Hematopoietic multipotent progenitor cell (in vitro differentiated cells): Measurements from ENCODE around the gene C20orf141. TPM values are rescaled to one million over a fixed set of nuclear protein-coding genes. Genes with fewer than 3 reads are reported as not detected.
A peak's percentile ranks its signal among the peaks of the same experiment; 100 is the strongest.
"Not testable (repeated sequence)": the region's sequence is repeated elsewhere in the genome, so short reads cannot be mapped to it uniquely, and the experiment has no call there.

Experiments used
- DNase-seq, 3 donors: peaks; one replicate each; pipeline ENCODE4 v3.0.0-alpha.2; 2011 to 2015; ENCODE audit warnings: low read depth in 2 of 3, low spot score in 2 of 3
- total RNA-seq: library from RNA; depleted of rRNA; stranded (reverse); fragments of >200 nt; gene quantifications from one replicate; pipeline ENCODE4 v1.2.3, GENCODE V29; 2012

The C20orf141 gene, protein sequence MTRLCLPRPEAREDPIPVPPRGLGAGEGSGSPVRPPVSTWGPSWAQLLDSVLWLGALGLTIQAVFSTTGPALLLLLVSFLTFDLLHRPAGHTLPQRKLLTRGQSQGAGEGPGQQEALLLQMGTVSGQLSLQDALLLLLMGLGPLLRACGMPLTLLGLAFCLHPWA
- total RNA-seq = not detected

DNA sequence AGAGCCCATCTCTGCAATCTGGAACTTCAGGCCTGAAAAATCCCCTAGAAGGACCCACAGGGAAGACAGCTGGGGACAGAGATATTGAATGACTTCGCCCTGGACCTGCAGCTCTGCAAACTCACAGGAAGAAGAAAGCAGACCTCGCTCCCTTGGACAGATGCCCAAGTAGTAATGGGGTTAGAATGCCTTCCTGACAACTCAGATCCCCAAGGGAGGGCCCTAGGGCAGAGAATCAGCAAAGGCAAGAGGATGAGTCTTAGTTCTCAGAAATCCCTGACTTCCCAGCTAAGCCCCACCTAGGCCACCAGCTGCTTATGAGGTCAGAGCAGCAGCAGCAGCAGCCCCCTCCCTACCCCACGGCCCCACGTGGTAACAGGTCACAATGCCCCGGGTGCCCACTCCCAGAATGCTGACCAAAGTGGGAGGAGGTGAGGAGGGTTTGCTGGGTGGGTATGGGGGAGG is at the start of gene C20orf141:
TSS of gene C20orf141 (plus strand) at position 401 of the 465 bp plus-strand sequence. CDS start 198 bp downstream, outside the sequence.
- peak in 2 of 3 donors; percentile 80 to 85 for DNase-seq

DNA sequence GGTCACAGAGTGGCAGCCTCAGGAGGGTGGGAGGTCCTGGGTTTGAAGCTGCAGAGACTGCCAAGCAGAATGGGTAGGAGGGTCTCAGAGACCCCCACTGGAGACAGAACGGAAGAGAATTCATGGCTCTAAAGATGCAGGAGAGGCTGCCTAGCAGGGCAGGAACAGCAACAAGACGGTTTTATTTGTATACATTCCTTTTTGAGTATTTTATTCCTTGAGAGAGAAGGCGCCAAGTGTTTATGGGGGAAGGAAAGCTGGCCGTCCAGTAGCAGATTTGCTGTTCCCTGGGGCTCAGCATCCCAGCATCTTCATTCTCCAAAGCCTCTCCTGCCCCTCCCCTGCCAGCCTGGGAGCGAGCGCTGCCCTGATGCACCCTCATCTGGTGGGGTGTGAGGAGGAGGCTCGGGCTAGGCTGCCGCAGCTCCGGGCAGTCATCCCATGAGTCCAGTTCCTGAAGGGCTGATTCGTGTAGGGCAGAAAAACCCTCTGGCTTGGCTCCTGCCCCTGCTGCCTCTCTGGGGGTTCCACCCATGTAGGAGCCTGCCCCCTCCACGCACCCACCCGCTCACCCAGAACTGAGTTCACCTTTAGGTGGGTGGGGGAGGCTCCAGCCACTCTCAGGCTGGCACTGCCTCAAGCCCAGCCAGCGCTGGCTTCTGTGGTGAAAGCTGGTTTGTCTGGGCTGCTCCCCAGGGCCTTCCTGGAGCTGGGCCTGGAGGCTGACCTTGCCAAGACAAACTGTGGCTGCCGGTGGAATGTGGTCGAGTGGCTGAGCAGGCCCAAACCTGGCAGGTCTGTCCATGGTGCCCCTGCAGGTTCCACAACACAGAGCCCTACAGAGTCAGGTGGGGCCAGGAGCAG is 46.8 kb upstream of the C20orf141 start:
- DNase-seq = no peak

DNA sequence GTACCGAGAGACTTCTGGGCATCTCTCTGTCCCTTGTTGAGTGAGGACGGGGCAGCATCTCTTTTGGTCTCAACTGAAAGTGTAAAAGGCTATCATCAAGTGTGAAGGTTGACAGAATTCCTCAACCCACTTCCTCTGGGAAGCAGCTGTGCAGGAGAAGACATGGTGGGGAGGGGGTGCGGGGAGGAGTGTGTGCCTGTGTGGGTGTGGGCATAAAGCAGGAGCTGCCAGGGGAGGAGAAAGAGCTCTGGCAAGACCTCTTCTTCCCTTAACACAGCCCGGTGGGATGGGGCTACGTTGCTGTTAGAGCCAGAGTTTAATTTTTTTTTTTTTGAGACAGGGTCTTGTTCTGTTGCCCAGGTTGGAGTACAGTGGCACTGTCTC is 46.2 kb upstream of the C20orf141 start:
- DNase-seq = no peak

DNA sequence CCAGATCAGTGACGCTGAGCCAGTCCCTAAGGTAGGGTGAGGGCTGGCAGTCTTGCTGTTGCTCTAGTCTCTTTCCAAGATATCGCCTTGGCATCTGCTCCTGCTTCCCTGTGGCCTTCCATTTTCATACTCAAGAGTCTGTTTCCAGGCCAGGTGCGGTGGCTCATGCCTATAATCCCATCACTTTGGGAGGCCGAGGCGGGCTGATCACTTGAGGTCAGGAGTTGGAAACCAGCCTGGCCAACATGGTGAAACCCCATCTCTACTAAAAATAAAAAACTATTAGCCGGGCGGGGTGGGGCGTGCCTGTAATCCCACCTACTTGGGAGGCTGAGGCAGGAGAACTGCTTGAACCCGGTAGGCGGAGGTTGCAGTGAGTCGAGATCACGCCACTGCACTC is 44.7 kb upstream of the C20orf141 start:
- DNase-seq = not testable (repeated sequence)

DNA sequence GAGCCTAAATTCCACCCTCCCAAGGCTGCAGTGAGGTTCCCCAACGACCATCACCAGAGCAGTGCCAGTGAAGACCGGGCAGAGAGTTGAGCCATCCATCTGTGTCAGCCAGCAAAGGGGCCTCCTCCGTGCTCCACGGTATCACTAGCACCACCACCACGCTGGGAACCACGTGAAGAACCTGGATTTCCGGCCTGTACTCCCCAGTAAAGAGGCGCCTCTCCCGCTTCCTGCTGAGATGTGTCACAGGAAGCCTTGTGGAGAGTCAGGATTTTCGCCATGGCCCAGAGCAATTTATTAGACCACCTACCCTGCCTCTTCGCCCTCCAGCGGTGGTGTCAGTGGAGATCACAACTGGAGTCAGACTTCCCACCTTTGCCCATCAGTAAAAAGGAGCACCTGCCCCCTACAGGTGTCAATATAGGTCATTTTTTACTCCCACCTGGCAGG is 43.1 kb upstream of the C20orf141 start:
- DNase-seq = no peak

DNA sequence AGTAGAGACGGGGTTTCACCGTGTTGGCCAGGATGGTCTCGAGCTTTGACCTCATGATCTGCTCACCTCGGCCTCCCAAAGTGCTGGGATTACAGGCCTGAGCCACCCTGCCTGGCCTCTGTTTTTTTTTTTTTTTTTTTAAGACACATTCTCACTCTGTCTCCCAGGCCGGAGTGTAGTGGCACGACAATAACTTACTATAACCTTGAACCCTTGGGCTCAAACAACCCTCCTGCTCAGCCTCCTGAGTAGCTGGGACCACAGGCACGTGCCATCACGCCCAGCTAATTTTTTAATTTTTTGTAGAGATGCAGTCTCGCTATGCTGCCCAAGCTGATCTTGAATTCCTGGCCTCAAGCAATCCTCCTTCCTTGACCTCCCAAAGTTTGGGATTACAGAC is 41.0 kb upstream of the C20orf141 start:
- DNase-seq = no peak

DNA sequence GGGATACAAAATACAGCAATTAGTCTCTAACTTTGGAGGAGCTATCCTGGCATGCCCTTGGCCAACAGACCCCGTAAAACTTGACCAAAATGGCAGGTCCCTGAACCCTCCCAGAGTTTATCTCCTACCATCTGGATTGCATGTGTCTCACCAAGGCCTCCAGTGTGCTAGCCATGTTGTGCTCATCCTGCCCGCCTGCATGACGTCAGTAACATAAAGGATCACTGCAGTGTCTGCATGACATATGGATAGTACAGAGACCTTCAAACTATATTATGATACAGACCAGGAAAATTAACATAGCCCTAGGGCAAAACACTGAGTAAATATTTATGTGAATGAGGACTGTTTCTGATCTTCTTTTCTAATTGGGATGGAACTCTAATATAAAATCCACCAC is 39.6 kb upstream of the C20orf141 start:
- DNase-seq = no peak

DNA sequence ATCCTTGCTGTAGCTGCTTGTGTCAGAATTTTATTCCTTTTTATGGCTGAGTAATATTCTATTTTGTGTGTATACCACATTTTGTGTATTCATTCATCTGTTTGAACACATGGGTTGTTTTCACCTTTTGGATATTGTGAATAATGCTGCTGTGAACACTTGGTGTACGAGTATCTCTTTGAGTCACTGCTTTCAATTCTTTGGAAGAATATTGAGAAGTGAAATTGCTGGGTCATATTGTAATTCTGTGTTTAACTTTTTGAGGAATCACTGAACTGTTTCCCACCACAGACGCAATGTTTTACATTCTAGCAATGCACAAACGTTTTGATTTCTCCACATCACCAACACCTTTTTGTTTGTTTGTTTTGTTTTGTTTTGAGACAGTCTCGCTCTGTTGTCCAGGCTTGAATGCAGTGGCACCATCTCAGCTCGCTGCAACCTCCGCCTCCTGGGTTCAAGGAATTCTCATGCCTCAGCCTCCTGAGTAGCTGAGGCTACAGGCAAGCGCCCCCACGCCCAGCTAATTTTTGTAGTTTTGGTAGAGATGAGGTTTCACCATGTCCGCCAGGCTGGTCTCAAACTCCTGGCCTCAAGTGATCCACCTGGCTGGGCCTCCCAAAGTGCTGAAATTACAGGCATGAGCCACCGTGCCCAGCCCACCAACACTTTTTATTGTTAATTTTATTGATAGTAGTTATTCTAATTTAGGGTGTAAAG is 36.0 kb upstream of the C20orf141 start:
- no peak for DNase-seq

DNA sequence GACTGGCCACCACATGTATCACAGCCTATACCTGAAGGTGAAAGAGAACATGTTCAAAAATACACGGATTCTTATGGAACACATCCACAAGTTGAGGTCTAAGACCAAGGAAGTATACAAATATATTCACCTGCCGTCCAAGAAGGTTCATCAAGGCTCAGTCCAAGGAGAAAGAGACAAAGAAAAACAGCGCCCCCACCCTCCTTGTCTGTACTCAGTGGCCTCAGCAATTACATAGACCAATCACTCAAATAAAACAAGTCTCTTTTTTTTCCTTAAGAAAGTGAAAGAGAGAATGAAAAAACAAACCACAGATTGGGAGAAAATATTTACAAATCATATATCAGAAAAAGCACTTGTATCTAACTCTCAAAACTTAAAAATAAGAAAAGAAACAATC is 33.8 kb upstream of the C20orf141 start:
- DNase-seq = no peak

DNA sequence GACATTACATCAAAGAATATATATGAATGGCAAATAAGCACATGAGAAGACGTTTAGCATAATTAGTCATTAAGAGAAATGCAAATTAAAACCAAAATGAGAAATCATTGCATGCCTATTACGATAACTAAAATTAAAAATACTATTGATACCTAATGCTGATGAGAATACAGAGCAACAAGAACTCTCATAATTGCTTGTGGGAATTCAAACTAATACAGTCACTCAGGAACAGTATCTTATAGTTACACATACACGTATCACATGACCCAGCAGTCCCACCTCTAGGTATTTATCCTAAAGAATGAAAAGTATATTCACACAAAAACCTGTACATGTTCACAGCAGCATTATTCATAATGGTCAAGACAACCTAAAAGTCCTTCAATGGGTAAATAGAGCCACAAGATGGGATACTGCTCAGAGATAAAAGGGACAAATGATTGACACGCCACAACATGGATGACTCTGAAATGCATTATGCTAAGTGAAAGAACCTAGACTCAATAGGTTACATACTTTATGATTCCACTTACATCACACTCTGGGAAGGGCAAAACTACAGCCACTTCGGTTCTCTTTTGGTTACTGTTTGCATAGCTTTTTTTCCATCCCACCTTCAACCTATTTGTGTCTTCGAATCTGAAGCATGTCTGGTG is 30.8 kb upstream of the C20orf141 start:
- DNase-seq = no peak

DNA sequence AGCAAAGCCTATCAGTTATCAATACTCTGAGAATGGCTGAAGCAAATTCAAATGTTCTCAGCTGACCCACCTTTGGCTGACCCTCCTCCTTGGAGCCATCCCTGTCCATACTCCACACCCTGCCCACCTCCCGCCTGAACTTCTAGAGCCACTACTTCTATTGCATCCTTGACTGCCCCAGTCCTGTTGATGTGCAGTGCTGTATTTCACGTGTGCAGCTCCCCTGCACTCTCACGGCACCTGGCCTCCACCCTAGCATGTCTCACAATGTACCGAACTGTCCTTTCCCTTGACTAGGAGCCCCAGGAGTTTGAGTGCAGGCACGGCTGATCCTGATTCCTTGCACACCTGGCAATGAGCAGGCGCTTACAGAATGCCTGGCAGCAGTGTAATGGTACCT is 21.3 kb upstream of the C20orf141 start:
- no peak for DNase-seq

DNA sequence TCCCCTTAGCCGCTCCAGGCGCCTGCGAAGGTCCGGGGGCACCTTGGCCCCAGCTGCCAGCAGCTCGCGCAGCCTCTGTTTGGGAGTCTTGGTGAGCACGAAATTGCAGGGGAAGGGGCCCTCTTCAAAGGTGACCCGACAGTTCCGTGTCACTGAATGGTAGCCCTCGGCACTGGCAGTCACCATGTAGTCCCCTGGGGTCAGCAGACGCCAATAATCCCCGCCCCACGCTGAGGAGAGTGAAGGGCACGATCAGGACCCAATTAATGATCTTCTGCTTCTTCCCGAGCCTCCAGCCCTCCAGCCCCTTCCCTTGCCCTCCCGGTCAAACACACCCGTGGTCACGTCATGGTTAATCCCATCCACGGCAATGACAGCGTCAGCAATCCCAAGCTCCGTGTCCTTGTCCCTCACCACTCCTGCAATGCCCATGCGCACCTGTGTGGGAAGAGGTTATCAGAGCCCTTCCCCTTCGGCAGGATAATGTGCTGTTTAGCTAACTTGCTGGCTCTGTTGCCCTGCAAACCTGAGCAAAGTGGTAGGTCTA is 20.5 kb upstream of the C20orf141 start:
- no peak for DNase-seq

DNA sequence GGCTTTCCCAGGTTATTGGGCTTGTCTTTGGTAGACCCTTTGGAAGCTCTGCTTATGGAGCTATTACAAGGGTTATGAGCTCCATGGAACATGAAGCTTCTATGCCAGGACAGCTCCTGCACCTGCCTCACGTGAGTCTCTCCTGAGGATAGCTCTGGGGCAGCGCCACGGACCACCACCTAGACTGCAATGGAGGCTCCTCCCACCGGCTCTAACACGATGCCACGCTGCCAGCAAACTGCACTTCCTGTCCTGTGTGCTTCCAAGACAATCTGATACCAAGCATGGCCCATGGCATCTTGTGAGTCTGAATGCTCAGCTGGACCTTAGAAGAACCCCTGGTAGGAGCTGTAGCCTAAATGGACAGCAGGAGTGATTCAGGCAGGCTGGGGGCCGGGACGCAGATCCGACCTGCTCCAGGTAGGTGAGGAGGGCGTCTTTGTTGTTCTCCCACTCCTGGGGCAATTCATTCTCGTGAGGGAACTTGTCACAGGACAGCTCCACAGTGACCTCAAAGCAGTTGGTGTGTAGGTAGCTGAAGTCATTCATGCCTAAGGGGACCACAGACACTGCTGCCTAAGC is 19.8 kb upstream of the C20orf141 start:
- DNase-seq = no peak

DNA sequence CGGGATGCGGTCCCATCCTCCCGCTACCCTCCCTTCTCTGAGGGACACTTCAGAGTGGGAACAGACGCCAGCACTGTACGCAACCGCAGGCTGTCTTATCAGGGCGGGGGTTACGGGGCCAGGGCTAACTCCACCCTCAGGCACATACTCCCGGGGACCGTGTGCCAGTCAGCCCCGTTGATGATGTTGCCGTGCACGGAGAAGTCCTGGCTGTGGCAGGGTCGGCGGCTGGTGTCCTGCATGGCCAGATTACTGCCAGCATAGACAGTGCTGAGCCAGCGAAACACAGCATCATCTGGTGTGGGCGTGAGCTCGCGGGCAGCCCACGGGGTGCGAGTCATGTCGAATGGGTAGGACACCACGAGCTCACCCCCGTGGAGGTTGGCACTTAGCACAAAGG is 19.3 kb upstream of the C20orf141 start:
- no peak for DNase-seq

DNA sequence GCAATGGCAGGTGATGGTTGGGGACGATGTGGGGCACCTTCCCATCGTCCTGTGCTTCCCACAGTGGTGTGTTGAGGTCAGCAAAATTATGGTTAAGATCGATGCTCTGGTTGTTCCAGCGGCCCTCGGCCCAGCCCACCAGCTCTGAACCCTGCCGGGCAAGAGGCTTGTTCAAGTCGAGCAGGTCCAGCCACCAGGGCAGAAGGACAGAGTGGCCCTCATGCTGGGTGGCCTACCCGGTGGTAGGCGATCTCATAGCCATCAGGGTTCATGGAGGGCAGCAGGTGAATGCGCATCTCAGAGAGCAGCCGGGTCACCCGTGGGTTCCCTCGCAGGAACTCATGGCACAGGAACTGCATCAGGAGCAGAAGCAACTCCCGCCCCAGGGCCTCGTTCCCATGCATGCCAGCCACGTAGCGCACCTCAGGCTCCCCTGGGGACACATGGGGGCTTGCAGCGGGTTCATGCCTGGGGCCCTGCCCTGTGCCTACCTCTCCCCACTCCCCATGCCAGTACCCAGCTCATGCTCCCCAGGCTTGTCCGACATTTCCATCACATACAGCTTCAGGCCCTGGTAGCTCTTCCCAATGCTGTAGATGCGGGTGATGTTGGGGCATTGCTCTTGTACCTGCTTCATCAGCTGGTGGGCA is 18.7 kb upstream of the C20orf141 start:
- no peak for DNase-seq

DNA sequence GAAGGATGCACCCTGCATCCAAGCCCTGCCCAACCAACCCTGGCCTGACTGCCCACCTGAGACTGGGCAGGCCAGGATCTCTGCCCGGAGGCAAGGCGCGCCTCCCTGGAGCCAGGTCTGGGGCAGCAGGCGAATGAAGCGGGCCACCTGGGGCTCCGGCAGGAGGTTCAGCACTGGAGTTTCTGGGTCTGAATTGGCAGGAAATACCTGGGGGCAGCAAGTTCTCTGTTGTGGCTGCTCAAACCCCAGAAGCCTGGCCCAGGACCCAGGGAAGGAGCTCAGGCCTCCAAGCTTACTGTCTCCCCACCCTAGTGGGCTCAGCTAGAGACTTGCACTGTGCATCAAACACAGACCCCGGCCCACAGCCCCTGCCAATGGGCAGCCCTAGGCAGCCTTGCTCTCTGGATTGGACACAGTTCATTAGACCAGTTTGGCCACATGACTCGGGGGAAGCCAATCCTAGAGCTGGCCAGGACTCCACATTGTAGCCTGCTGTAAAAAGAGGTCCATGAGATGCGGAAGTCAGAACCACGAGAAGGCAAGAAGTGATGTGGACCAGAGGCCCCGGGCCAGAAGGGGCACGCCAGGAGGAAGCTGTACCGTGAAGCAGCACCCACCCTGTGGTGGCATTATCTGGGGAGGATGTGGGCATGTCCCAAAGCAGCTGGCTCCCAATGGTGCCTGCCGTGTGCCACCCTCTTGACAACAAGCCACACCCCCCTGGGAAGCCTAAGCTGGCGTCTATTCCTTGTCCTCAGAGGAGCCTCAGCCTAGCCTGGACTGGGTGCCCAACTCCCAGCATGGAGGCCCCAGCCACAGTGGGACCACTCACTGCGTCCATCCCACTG is 17.4 kb upstream of the C20orf141 start:
- DNase-seq = no peak

DNA sequence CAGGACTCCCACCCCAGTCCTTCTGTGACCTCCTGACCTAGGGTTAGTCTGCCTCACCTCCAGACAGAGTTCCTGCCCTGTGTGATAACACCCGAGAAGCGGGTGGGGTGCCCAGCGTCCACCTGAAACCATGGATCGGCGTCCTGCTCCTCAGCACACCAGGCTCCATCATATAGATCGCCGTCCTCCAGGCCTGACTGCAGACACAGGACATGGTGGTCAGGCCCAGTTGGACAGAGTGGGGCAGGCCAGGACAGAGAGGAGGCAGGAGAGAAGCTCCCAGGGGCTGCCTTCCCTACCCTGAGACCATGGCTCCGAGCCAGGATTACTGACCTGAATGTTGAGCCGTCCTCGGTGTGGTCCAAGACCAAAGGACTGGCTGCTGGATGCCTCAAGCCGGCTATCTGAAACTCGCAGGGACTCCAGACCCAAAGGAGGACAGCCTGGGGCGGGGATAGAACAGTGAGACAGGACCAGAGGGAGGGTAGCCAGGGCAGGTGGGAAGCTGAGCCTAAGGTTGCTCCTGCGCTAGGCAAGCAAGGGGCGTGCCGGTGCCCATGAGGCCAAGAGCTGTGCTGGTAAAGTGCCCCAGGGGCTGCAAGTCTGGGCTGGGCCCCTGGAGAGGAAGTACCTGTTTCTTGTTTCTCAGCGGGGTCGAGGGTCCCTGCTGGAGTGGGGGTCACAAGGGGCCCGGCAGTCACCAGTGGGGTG is 16.5 kb upstream of the C20orf141 start:
- no peak for DNase-seq

DNA sequence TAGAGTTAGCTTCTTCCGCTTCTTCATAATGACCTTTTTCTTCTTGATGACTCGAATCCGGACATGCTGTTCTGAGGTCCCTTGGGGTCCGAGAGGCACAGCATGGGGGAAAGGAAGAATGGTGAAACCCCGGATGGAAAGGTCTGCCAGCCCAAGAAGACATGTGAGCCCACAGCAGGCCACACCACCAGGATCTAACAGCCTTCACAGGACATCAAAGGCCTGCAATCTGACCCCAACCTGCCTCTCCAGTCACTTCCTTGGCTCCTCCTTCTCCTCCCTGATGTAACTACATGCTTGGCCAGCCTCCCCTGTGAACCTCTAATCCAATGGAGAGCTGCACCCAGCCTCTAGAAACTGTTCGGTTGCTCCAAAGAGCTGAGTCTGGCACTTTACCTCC is 16.0 kb upstream of the C20orf141 start:
- no peak for DNase-seq
